GM12878 (cell line): Measurements from ENCODE around the gene SDF4. TPM values are rescaled to one million over a fixed set of nuclear protein-coding genes. Genes with fewer than 3 reads are reported as not detected.

ENCODE experiments used
- ASH2L ChIP-seq: fragments of 300-600, 200-600 bp; sonication (generic); IDR thresholded peaks from 2 replicates; pipeline ENCODE4 v1.6.1; 2017; ENCODE audit warnings: low read depth, mild to moderate bottlenecking, borderline replicate concordance
- CBFB ChIP-seq: IDR thresholded peaks from 2 replicates; pipeline ENCODE4 v1.6.1; 2016; ENCODE audit warnings: antibody characterized with exemption, low read depth
- CREB1 ChIP-seq: IDR thresholded peaks from 2 replicates; pipeline ENCODE4 v1.6.1; 2012; ENCODE audit warnings: low read depth, mild to moderate bottlenecking, inconsistent platforms
- EZH2 ChIP-seq: IDR thresholded peaks from 2 replicates; pipeline ENCODE4 v1.6.1; 2012; ENCODE audit warnings: low read depth, mild to moderate bottlenecking, control low read depth, inconsistent platforms, low read length, borderline replicate concordance; ENCODE audit not compliant: control insufficient read depth
- HDAC2 ChIP-seq: fragments of 200-600 bp; sonication (generic); IDR thresholded peaks from 2 replicates; pipeline ENCODE4 v1.6.1; 2017
- HDAC6 ChIP-seq: fragments of 200-600 bp; sonication (generic); IDR thresholded peaks from one replicate; pipeline ENCODE4 v1.8.0; 2017; ENCODE audit warnings: antibody characterized with exemption; ENCODE audit not compliant: unreplicated experiment
- HSF1 ChIP-seq: fragments of 150-350 bp; IDR thresholded peaks from 2 replicates; pipeline ENCODE4 v1.6.1; 2014; ENCODE audit warnings: mild to moderate bottlenecking, low read depth, low read length
- IKZF1 ChIP-seq: fragments of 450-650 bp; conservative IDR thresholded peaks from 2 replicates; pipeline ENCODE4 v1.6.1; 2017; ENCODE audit warnings: antibody characterized with exemption, mild to moderate bottlenecking
- IRF5 ChIP-seq: fragments of 450-650 bp; IDR thresholded peaks from 2 replicates; pipeline ENCODE4 v1.6.1; 2017; ENCODE audit warnings: borderline replicate concordance
- MTA2 ChIP-seq: fragments of 450-650 bp; IDR thresholded peaks from 2 replicates; pipeline ENCODE4 v1.6.1; 2016; ENCODE audit warnings: low read depth, mild to moderate bottlenecking, moderate library complexity
- NFIC ChIP-seq: IDR thresholded peaks from 2 replicates; pipeline ENCODE4 v1.6.1; 2012; ENCODE audit warnings: low read depth, mild to moderate bottlenecking, inconsistent platforms, low read length, moderate library complexity
- PBX3 ChIP-seq: IDR thresholded peaks from 2 replicates; pipeline ENCODE4 v1.6.1; 2011; ENCODE audit warnings: mild to moderate bottlenecking, low read depth, low read length, moderate library complexity; ENCODE audit not compliant: insufficient replicate concordance
- PRDM15 ChIP-seq: fragments of 450-650 bp; formaldehyde crosslinking; IDR thresholded peaks from 2 replicates; pipeline ENCODE4 v1.4.0; 2020; ENCODE audit warnings: mild to moderate bottlenecking, moderate library complexity
- RAD51 ChIP-seq: fragments of 450-650 bp; IDR thresholded peaks from 2 replicates; pipeline ENCODE4 v1.6.1; 2016; ENCODE audit warnings: moderate library complexity, mild to moderate bottlenecking, inconsistent platforms
- RELA ChIP-seq: fragments of 450-650 bp; IDR thresholded peaks from 2 replicates; pipeline ENCODE4 v1.8.0; 2014; ENCODE audit warnings: borderline replicate concordance; ENCODE audit not compliant: partially characterized antibody
- RELB ChIP-seq: fragments of 450-650 bp; IDR thresholded peaks from 2 replicates; pipeline ENCODE4 v1.6.1; 2017; ENCODE audit warnings: low read depth, mild to moderate bottlenecking, moderate library complexity
- SPI1 ChIP-seq: IDR thresholded peaks from 2 replicates; pipeline ENCODE4 v1.6.1; 2011; ENCODE audit warnings: low read depth, mild to moderate bottlenecking, low read length, moderate library complexity, borderline replicate concordance; ENCODE audit not compliant: insufficient read depth
- SREBF2 ChIP-seq: IDR thresholded peaks from 2 replicates; pipeline ENCODE4 v1.6.1; 2012; ENCODE audit warnings: mild to moderate bottlenecking, low read length
- YY1 ChIP-seq: IDR thresholded peaks from 2 replicates; pipeline ENCODE4 v1.6.1; 2011; ENCODE audit warnings: low read depth, mild to moderate bottlenecking, low read length
- ZNF384 ChIP-seq: IDR thresholded peaks from 2 replicates; pipeline ENCODE4 v1.6.1; 2012; ENCODE audit warnings: low read depth, mild to moderate bottlenecking, low read length, improper control_type of control experiment, borderline replicate concordance
- ZZZ3 ChIP-seq: IDR thresholded peaks from 2 replicates; pipeline ENCODE4 v1.6.1; 2011; ENCODE audit warnings: low read depth; ENCODE audit not compliant: control insufficient read depth, insufficient read length
- polyA plus RNA-seq, 11 experiments: library from polyadenylated mRNA; depleted of rRNA in 4 of 11; unstranded in 6 of 11; stranded (reverse) in 5 of 11; fragments of >200 nt; fragmentation: Nextera tagmentation in 4 of 11; fragmentation: Illumina TruSeq in 1 of 11; extraction: Ambion mirVana in 4 of 11; extraction: Trizol in 1 of 11; gene quantifications; 1 replicate in 1 of 11; 2 replicates in 10 of 11; pipeline versions ENCODE4 v1.2.1 to v1.2.3, GENCODE V29; 2011 to 2016; ENCODE audit warnings: inconsistent platforms in 2 of 11, missing spikeins in 2 of 11, low read depth in 1 of 11
- total RNA-seq, 4 experiments: library from RNA; depleted of rRNA in 3 of 4; stranded (reverse); fragments of >200 nt in 3 of 4; fragmentation: Illumina TruSeq in 1 of 4; extraction: Trizol in 1 of 4; gene quantifications; 2 replicates each; pipeline versions ENCODE4 v1.2.1 to v1.2.3, GENCODE V29; 2013 to 2021

SDF4 gene
- total and polyA plus RNA-seq, 10 of the 15 experiments (the other 5 are each of a cell fraction or from before 2014, with no cell fraction given): 0.44 to 97.2 (median 40.2) TPM

- TF ChIP-seq SREBF2: no peak
- TF ChIP-seq HDAC2: no peak
- no peak for TF ChIP-seq HSF1
- TF ChIP-seq ZZZ3: no peak
- TF ChIP-seq PBX3: no peak
- TF ChIP-seq SPI1: no peak
- TF ChIP-seq IKZF1: peak; percentile 91
- peak; percentile 67; the same call in 1 of the 2 replicates for TF ChIP-seq RELB
- no peak for TF ChIP-seq PRDM15 (CRISPR knock-in tag)
- no peak for TF ChIP-seq HDAC6
- TF ChIP-seq RELA: peak; percentile 76
- TF ChIP-seq ZNF384: no peak
- TF ChIP-seq RAD51: no peak
- TF ChIP-seq IRF5: no peak
- no peak for TF ChIP-seq CBFB
- peak; percentile 50; the same call in 1 of the 2 replicates for TF ChIP-seq CREB1
- TF ChIP-seq EZH2: no peak
- no peak for TF ChIP-seq YY1
- no peak for TF ChIP-seq NFIC
- peak; percentile 43; the same call in 1 of the 2 replicates for TF ChIP-seq MTA2
- TF ChIP-seq ASH2L: no peak
Measured at GRCh38 chr1:1171546-1172340, 60.1 kb downstream of the SDF4 start (continued).
